ENCODE data around the gene ARL3. TPM values are rescaled to one million over a fixed set of nuclear protein-coding genes. Genes with fewer than 3 reads are reported as not detected.

ARL3 gene
- polyA plus RNA-seq, 2 donors = 2.2 to 4.6 TPM

GRCh38 chr10:102648889-102649796 lies 65.1 kb downstream of the ARL3 start:
- peak overlapping the region; percentile 9 to 10 for H3K4me3 ChIP-seq (ENCODE audit: low read depth in 1 of 2, low read length in 2 of 2)
- H3K9me3 ChIP-seq (ENCODE audit: control insufficient read depth in 2 of 2, insufficient read depth in 1 of 2, low read depth in 1 of 2, low read length in 1 of 2) = no peaks in the 10 kb centered on the region
- no peaks in the 10 kb centered on the region for H3K27me3 ChIP-seq (ENCODE audit: control insufficient read depth in 1 of 2, insufficient read depth in 2 of 2, low read length in 2 of 2)
- peak overlapping the region; percentile 52 to 97 for H3K27ac ChIP-seq (ENCODE audit: low read depth in 2 of 2, low read length in 1 of 2)
- H3K4me1 ChIP-seq (ENCODE audit: control insufficient read depth in 2 of 2, insufficient read depth in 2 of 2, low read length in 1 of 2) = peaks cover 30 to 57% of the 10 kb centered on the region in 2 donors
- H3K36me3 ChIP-seq (ENCODE audit: control insufficient read depth in 2 of 2, insufficient read depth in 2 of 2, low read length in 1 of 2) = peaks cover 0 to 14% of the 10 kb centered on the region in 2 donors
- 22 to 23% methylated on average over 25 of the region's 25 CpGs for WGBS, 2 donors

- no peaks in the 10 kb centered on the region for H3K27me3 ChIP-seq (ENCODE audit: control insufficient read depth in 1 of 2, insufficient read depth in 2 of 2, low read length in 2 of 2)
- peaks cover 0 to 14% of the 10 kb centered on the region in 2 donors for H3K36me3 ChIP-seq (ENCODE audit: control insufficient read depth in 2 of 2, insufficient read depth in 2 of 2, low read length in 1 of 2)
- WGBS, 2 donors = 21 to 26% methylated on average over 12 of the region's 12 CpGs
- H3K9me3 ChIP-seq (ENCODE audit: control insufficient read depth in 2 of 2, insufficient read depth in 1 of 2, low read depth in 1 of 2, low read length in 1 of 2) = no peaks in the 10 kb centered on the region
- H3K4me1 ChIP-seq (ENCODE audit: control insufficient read depth in 2 of 2, insufficient read depth in 2 of 2, low read length in 1 of 2) = peaks cover 30 to 57% of the 10 kb centered on the region in 2 donors
- H3K4me3 ChIP-seq (ENCODE audit: low read depth in 1 of 2, low read length in 2 of 2) = peak overlapping the region; percentile 9 to 18
- peak overlapping the region; percentile 9 to 97 for H3K27ac ChIP-seq (ENCODE audit: low read depth in 2 of 2, low read length in 1 of 2)
Observed at GRCh38 chr10:102648269-102648888, 65.8 kb downstream of the ARL3 start.

- WGBS, 2 donors = 37 to 40% methylated on average over 7 of the region's 7 CpGs
- Histone ChIP-seq H3K27ac (ENCODE audit: low read depth in 2 of 2, low read length in 1 of 2) (peak overlapping the region; percentile 94 to 97), H3K9me3 (ENCODE audit: control insufficient read depth in 2 of 2, insufficient read depth in 1 of 2, low read depth in 1 of 2, low read length in 1 of 2) (no peaks in the 10 kb centered on the region), H3K27me3 (ENCODE audit: control insufficient read depth in 1 of 2, insufficient read depth in 2 of 2, low read length in 2 of 2) (no peaks in the 10 kb centered on the region), H3K36me3 (ENCODE audit: control insufficient read depth in 2 of 2, insufficient read depth in 2 of 2, low read length in 1 of 2) (peaks cover 0 to 11% of the 10 kb centered on the region in 2 donors), H3K4me1 (ENCODE audit: control insufficient read depth in 2 of 2, insufficient read depth in 2 of 2, low read length in 1 of 2) (peaks cover 30 to 57% of the 10 kb centered on the region in 2 donors), H3K4me3 (ENCODE audit: low read depth in 1 of 2, low read length in 2 of 2) (peak overlapping the region; percentile 73 to 84)
Observed at GRCh38 chr10:102647443-102648268, 66.5 kb downstream of the ARL3 start.

GRCh38 chr10:102646610-102647442 lies 67.4 kb downstream of the ARL3 start:
- Histone ChIP-seq H3K9me3 (ENCODE audit: control insufficient read depth in 2 of 2, insufficient read depth in 1 of 2, low read depth in 1 of 2, low read length in 1 of 2) (no peaks in the 10 kb centered on the region), H3K4me3 (ENCODE audit: low read depth in 1 of 2, low read length in 2 of 2) (peak overlapping the region; percentile 73 to 84), H3K27ac (ENCODE audit: low read depth in 2 of 2, low read length in 1 of 2) (peak overlapping the region; percentile 94 to 97), H3K36me3 (ENCODE audit: control insufficient read depth in 2 of 2, insufficient read depth in 2 of 2, low read length in 1 of 2) (peaks cover 0 to 11% of the 10 kb centered on the region in 2 donors), H3K27me3 (ENCODE audit: control insufficient read depth in 1 of 2, insufficient read depth in 2 of 2, low read length in 2 of 2) (no peaks in the 10 kb centered on the region), H3K4me1 (ENCODE audit: control insufficient read depth in 2 of 2, insufficient read depth in 2 of 2, low read length in 1 of 2) (peaks cover 30 to 54% of the 10 kb centered on the region in 2 donors)
- 8 to 10% methylated on average over 18 of the region's 18 CpGs for WGBS, 2 donors

- 0 to 1% methylated on average over 29 of the region's 29 CpGs for WGBS, 2 donors
- Histone ChIP-seq H3K4me1 (ENCODE audit: control insufficient read depth in 2 of 2, insufficient read depth in 2 of 2, low read length in 1 of 2) (peaks cover 25 to 46% of the 10 kb centered on the region in 2 donors), H3K4me3 (ENCODE audit: low read depth in 1 of 2, low read length in 2 of 2) (peak overlapping the region; percentile 73 to 84), H3K27me3 (ENCODE audit: control insufficient read depth in 1 of 2, insufficient read depth in 2 of 2, low read length in 2 of 2) (no peaks in the 10 kb centered on the region), H3K36me3 (ENCODE audit: control insufficient read depth in 2 of 2, insufficient read depth in 2 of 2, low read length in 1 of 2) (peaks cover 0 to 11% of the 10 kb centered on the region in 2 donors), H3K27ac (ENCODE audit: low read depth in 2 of 2, low read length in 1 of 2) (peak overlapping the region; percentile 94 to 97), H3K9me3 (ENCODE audit: control insufficient read depth in 2 of 2, insufficient read depth in 1 of 2, low read depth in 1 of 2, low read length in 1 of 2) (no peaks in the 10 kb centered on the region)
Observed at GRCh38 chr10:102645741-102646609, 68.2 kb downstream of the ARL3 start.

GRCh38 chr10:102645388-102645740 lies 68.8 kb downstream of the ARL3 start:
- H3K4me1 ChIP-seq (ENCODE audit: control insufficient read depth in 2 of 2, insufficient read depth in 2 of 2, low read length in 1 of 2) = peaks cover 22 to 40% of the 10 kb centered on the region in 2 donors
- no peaks in the 10 kb centered on the region for H3K9me3 ChIP-seq (ENCODE audit: control insufficient read depth in 2 of 2, insufficient read depth in 1 of 2, low read depth in 1 of 2, low read length in 1 of 2)
- H3K4me3 ChIP-seq (ENCODE audit: low read depth in 1 of 2, low read length in 2 of 2) = peak overlapping the region; percentile 73 to 84

GRCh38 chr10:102644646-102645387 lies 69.4 kb downstream of the ARL3 start:
- no peaks in the 10 kb centered on the region for H3K9me3 ChIP-seq (ENCODE audit: control insufficient read depth in 2 of 2, insufficient read depth in 1 of 2, low read depth in 1 of 2, low read length in 1 of 2)
- H3K27ac ChIP-seq (ENCODE audit: low read depth in 2 of 2, low read length in 1 of 2) = peak overlapping the region; percentile 94 to 97
- peak overlapping the region; percentile 73 to 84 for H3K4me3 ChIP-seq (ENCODE audit: low read depth in 1 of 2, low read length in 2 of 2)
- H3K27me3 ChIP-seq (ENCODE audit: control insufficient read depth in 1 of 2, insufficient read depth in 2 of 2, low read length in 2 of 2) = no peaks in the 10 kb centered on the region
- peaks cover 21 to 36% of the 10 kb centered on the region in 2 donors for H3K4me1 ChIP-seq (ENCODE audit: control insufficient read depth in 2 of 2, insufficient read depth in 2 of 2, low read length in 1 of 2)
- 0% methylated on average over 60 to 62 of the region's 62 CpGs for WGBS, 2 donors
- peaks cover 0 to 7% of the 10 kb centered on the region in 2 donors for H3K36me3 ChIP-seq (ENCODE audit: control insufficient read depth in 2 of 2, insufficient read depth in 2 of 2, low read length in 1 of 2)

More at GRCh38 chr10:102645388-102645740, 68.8 kb downstream of the ARL3 start:
- Histone ChIP-seq H3K27me3 (ENCODE audit: control insufficient read depth in 1 of 2, insufficient read depth in 2 of 2, low read length in 2 of 2) (no peaks in the 10 kb centered on the region), H3K27ac (ENCODE audit: low read depth in 2 of 2, low read length in 1 of 2) (peak overlapping the region; percentile 94 to 97), H3K36me3 (ENCODE audit: control insufficient read depth in 2 of 2, insufficient read depth in 2 of 2, low read length in 1 of 2) (peaks cover 0 to 9% of the 10 kb centered on the region in 2 donors)
- WGBS, 2 donors = 1% methylated on average over 12 of the region's 12 CpGs

All from esophagus (tissue), 2 donors.